GM12878 (cell line): Measurements from ENCODE around the gene AHNAK2. TPM values are rescaled to one million over a fixed set of nuclear protein-coding genes. Genes with fewer than 3 reads are reported as not detected.

Source experiments
- CHD2 ChIP-seq: IDR thresholded peaks from 2 replicates; pipeline ENCODE4 v1.6.1; 2011; ENCODE audit warnings: low read depth, low read length, improper control_type of control experiment, borderline replicate concordance
- CTCF ChIP-seq, 3 experiments: IDR thresholded peaks in 2 of 3; conservative IDR thresholded peaks in 1 of 3; 2 replicates each; pipeline ENCODE4 v1.5.1; 2011; ENCODE audit warnings: low read depth in 3 of 3, low read length in 3 of 3, mild to moderate bottlenecking in 3 of 3, control low read depth in 2 of 3, moderate library complexity in 2 of 3, inconsistent platforms in 1 of 3, mixed read lengths in 1 of 3; ENCODE audit not compliant: control insufficient read depth in 2 of 3, insufficient read depth in 1 of 3; ENCODE audit errors: extremely low read depth in 1 of 3
- EED ChIP-seq: sonication (generic); IDR thresholded peaks from 2 replicates; pipeline ENCODE4 v1.6.1; 2016; ENCODE audit warnings: antibody characterized with exemption, low read depth
- EGR1 ChIP-seq, 2 experiments: IDR thresholded peaks; 1 replicate in 1 of 2; 2 replicates in 1 of 2; pipeline ENCODE4 v1.6.1; 2011 to 2012; ENCODE audit warnings: low read depth in 2 of 2, low read length in 2 of 2, borderline replicate concordance in 1 of 2, mild to moderate bottlenecking in 1 of 2, moderate library complexity in 1 of 2
- HCFC1 ChIP-seq: fragments of 150-350 bp; IDR thresholded peaks from 2 replicates; pipeline ENCODE4 v1.6.1; 2014; ENCODE audit warnings: low read length
- HDAC6 ChIP-seq: fragments of 200-600 bp; sonication (generic); IDR thresholded peaks from one replicate; pipeline ENCODE4 v1.8.0; 2017; ENCODE audit warnings: antibody characterized with exemption; ENCODE audit not compliant: unreplicated experiment
- IKZF2 ChIP-seq, 2 experiments: fragments of 450-650 bp; IDR thresholded peaks; 2 replicates each; pipeline ENCODE4 v1.6.1; 2017; ENCODE audit warnings: mild to moderate bottlenecking in 2 of 2, moderate library complexity in 2 of 2
- MAX ChIP-seq: IDR thresholded peaks from 2 replicates; pipeline ENCODE4 v1.6.1; 2012; ENCODE audit warnings: low read depth, low read length, improper control_type of control experiment
- MEF2B ChIP-seq: fragments of 450-650 bp; IDR thresholded peaks from 2 replicates; pipeline ENCODE4 v1.6.1; 2018; ENCODE audit warnings: mild to moderate bottlenecking, moderate library complexity; ENCODE audit not compliant: partially characterized antibody, poor library complexity, severe bottlenecking
- NBN ChIP-seq: fragments of 450-650 bp; IDR thresholded peaks from 2 replicates; pipeline ENCODE4 v1.6.1; 2016
- NFXL1 ChIP-seq: fragments of 450-650 bp; IDR thresholded peaks from 2 replicates; pipeline ENCODE4 v1.6.1; 2017; ENCODE audit warnings: antibody characterized with exemption, mild to moderate bottlenecking, borderline replicate concordance
- RAD51 ChIP-seq: fragments of 450-650 bp; IDR thresholded peaks from 2 replicates; pipeline ENCODE4 v1.6.1; 2016; ENCODE audit warnings: moderate library complexity, mild to moderate bottlenecking, inconsistent platforms
- RCOR1 ChIP-seq: conservative IDR thresholded peaks from 2 replicates; pipeline ENCODE4 v1.6.1; 2012; ENCODE audit warnings: low read depth, low read length, improper control_type of control experiment
- RELA ChIP-seq: fragments of 450-650 bp; IDR thresholded peaks from 2 replicates; pipeline ENCODE4 v1.8.0; 2014; ENCODE audit warnings: borderline replicate concordance; ENCODE audit not compliant: partially characterized antibody
- RELB ChIP-seq: fragments of 450-650 bp; IDR thresholded peaks from 2 replicates; pipeline ENCODE4 v1.6.1; 2017; ENCODE audit warnings: low read depth, mild to moderate bottlenecking, moderate library complexity
- SMAD5 ChIP-seq: IDR thresholded peaks from 2 replicates; pipeline ENCODE4 v1.6.1; 2016; ENCODE audit warnings: antibody characterized with exemption, low read depth
- SPI1 ChIP-seq: IDR thresholded peaks from 2 replicates; pipeline ENCODE4 v1.6.1; 2011; ENCODE audit warnings: low read depth, mild to moderate bottlenecking, low read length, moderate library complexity, borderline replicate concordance; ENCODE audit not compliant: insufficient read depth
- STAT1 ChIP-seq: fragments of 450-650 bp; conservative IDR thresholded peaks from 2 replicates; pipeline ENCODE4 v1.6.1; 2014; ENCODE audit warnings: antibody characterized with exemption, mild to moderate bottlenecking
- TCF3 ChIP-seq: IDR thresholded peaks from 2 replicates; pipeline ENCODE4 v1.6.1; 2012; ENCODE audit warnings: low read depth, mild to moderate bottlenecking, low read length, borderline replicate concordance; ENCODE audit not compliant: insufficient read depth
- ZNF207 ChIP-seq: fragments of 450-650 bp; IDR thresholded peaks from 2 replicates; pipeline ENCODE4 v1.6.1; 2014; ENCODE audit warnings: antibody characterized with exemption, mild to moderate bottlenecking, borderline replicate concordance
- polyA plus RNA-seq, 11 experiments: library from polyadenylated mRNA; depleted of rRNA in 4 of 11; unstranded in 6 of 11; stranded (reverse) in 5 of 11; fragments of >200 nt; fragmentation: Nextera tagmentation in 4 of 11; fragmentation: Illumina TruSeq in 1 of 11; extraction: Ambion mirVana in 4 of 11; extraction: Trizol in 1 of 11; gene quantifications; 1 replicate in 1 of 11; 2 replicates in 10 of 11; pipeline versions ENCODE4 v1.2.1 to v1.2.3, GENCODE V29; 2011 to 2016; ENCODE audit warnings: inconsistent platforms in 2 of 11, missing spikeins in 2 of 11, low read depth in 1 of 11
- total RNA-seq, 4 experiments: library from RNA; depleted of rRNA in 3 of 4; stranded (reverse); fragments of >200 nt in 3 of 4; fragmentation: Illumina TruSeq in 1 of 4; extraction: Trizol in 1 of 4; gene quantifications; 2 replicates each; pipeline versions ENCODE4 v1.2.1 to v1.2.3, GENCODE V29; 2013 to 2021
- TF ChIP-seq, protein P1 (sequence below): fragments of 450-650 bp; IDR thresholded peaks from 2 replicates; pipeline ENCODE4 v1.6.1; 2017; ENCODE audit warnings: mild to moderate bottlenecking, low read depth, inconsistent platforms; ENCODE audit not compliant: poor library complexity, severe bottlenecking

AHNAK2 gene
- total and polyA plus RNA-seq, 10 of the 15 experiments (the other 5 are each of a cell fraction or from before 2014, with no cell fraction given) = 0.03 to 0.10 TPM; not detected in 8

DNA sequence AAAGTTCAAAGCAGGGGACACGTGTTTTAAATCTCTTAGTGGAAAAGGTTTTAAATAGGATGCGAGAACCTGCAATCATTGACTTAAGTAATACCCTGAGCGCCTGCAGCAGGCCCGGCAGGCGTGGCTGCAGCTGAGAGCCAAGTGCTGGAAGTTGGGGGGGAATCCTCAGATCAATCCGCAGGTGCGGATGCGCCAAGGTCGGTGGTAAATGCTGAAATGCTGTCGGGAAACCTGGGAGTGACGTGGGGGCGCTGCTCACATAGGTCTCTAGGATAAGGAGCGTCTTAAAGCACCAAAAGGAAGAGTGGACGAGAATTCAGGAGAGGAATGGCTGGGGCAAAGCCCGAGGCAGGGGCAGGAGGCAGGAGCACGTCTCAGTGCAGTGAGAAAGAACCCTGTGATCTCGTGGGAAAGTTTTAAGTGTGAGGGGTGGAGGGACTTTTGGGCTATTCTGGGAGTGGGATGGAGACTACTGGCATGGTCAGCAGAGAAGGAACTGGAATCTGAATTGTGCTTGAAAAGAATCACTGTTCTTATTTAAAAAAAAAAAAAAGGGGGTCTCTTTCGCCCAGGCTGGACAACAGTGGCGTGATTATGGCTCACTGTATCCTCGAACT is 43.6 kb upstream of the AHNAK2 start (continued):
- TF ChIP-seq CHD2 = 0 out of 2 replicates have a peak, but pooled peaks have one; percentile 29
- TF ChIP-seq, protein P1, sequence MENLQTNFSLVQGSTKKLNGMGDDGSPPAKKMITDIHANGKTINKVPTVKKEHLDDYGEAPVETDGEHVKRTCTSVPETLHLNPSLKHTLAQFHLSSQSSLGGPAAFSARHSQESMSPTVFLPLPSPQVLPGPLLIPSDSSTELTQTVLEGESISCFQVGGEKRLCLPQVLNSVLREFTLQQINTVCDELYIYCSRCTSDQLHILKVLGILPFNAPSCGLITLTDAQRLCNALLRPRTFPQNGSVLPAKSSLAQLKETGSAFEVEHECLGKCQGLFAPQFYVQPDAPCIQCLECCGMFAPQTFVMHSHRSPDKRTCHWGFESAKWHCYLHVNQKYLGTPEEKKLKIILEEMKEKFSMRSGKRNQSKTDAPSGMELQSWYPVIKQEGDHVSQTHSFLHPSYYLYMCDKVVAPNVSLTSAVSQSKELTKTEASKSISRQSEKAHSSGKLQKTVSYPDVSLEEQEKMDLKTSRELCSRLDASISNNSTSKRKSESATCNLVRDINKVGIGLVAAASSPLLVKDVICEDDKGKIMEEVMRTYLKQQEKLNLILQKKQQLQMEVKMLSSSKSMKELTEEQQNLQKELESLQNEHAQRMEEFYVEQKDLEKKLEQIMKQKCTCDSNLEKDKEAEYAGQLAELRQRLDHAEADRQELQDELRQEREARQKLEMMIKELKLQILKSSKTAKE = no peak
- TF ChIP-seq IKZF2 (IDR thresholded peaks at IDR 0.05) = peak; percentile 79 to 83
- no peak for TF ChIP-seq NFXL1
- TF ChIP-seq MEF2B = no peak
- no peak for TF ChIP-seq RELA
- TF ChIP-seq HDAC6 = no peak
- TF ChIP-seq HCFC1 = no peak
- no peak for TF ChIP-seq MAX
- 0 out of 2 replicates have a peak, but pooled peaks have one; percentile 9 for TF ChIP-seq ZNF207
- TF ChIP-seq RELB = peak; percentile 55
- TF ChIP-seq EGR1 (IDR thresholded peaks at IDR 0.05; ENCODE audit: borderline replicate concordance in 1 of 2, low read depth in 2 of 2, low read length in 2 of 2) = no peak
- no peak for TF ChIP-seq SMAD5
- TF ChIP-seq CTCF (IDR thresholded peaks at IDR 0.05 in 2 of 3, conservative IDR thresholded peaks at IDR 0.05 in 1 of 3; ENCODE audit: control insufficient read depth in 2 of 3, extremely low read depth in 1 of 3, insufficient read depth in 1 of 3, low read depth in 3 of 3, low read length in 3 of 3) = peak; percentile 9 to 29 (median 13); a peak in 3 of 6 replicates
- no peak for TF ChIP-seq RCOR1
- TF ChIP-seq SPI1 = no peak
- TF ChIP-seq RAD51 = 0 out of 2 replicates have a peak, but pooled peaks have one; percentile 33
- peak; percentile 81 for TF ChIP-seq EED
- TF ChIP-seq TCF3 = 0 out of 2 replicates have a peak, but pooled peaks have one; percentile 1
- TF ChIP-seq STAT1 = peak; percentile 56; the same call in 1 of the 2 replicates
- TF ChIP-seq NBN = peak; percentile 64; the same call in 1 of the 2 replicates
